ENCODE results near the gene PUS3.
"Not testable (repeated sequence)": the region's sequence is repeated elsewhere in the genome, so short reads cannot be mapped to it uniquely, and the experiment has no call there.

Gene PUS3

GRCh38 chr11:125916683-125917347, 13.8 kb upstream of the PUS3 start:
- DNase-seq, result no peak

- DNase-seq, result not testable (repeated sequence)
These were observed 11.6 kb upstream of the PUS3 start for GRCh38 chr11:125914601-125915000.

DNA sequence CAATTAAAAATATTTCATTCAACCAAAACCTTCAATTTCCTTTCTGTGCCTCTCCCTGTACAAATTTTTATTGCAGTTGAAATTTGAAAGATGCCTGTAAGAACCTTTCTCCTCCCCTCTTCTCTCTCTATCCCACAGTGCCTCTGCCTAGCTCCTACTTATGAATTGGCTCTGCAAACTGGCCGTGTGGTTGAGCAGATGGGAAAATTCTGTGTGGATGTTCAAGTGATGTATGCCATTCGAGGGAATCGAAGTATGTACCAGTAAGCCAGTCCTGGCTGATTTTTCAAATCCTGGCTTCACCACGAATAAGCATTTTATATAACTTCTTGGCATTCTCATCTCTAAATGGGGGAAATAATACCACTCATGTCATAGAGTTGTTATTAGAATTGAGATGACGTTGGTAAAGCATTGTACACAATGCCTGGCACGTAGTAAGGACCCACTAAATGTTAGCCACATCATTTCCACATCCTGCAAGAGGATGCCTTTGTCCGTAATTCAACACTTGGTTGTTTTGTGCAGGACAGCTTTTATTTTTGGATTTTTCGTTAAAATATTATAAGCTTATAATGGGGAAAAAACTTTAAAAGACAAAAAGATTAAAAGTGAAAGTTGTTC, 7.3 kb upstream of the PUS3 start:
- DNase-seq, result no peak

DNA sequence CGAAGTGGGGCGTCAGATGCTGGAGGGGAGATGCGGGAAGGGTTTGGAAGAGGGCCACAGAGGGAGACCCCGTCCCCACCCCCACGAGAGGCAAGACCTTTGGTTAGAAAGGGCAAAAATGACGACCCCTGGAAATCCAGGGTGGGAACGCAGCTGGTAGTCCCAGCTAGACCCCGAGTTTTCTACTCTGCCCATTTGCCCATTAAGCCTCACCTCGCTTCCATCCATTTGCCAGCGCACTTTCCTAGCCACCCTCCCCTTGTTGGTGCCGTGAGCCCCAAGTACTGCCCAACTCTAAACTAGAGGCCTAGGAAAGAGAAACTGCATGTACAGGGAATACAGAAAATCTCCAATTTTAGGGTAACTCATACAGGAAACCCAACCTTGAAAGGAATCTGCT, 1.7 kb upstream of the PUS3 start:
- no peak for DNase-seq

DNA sequence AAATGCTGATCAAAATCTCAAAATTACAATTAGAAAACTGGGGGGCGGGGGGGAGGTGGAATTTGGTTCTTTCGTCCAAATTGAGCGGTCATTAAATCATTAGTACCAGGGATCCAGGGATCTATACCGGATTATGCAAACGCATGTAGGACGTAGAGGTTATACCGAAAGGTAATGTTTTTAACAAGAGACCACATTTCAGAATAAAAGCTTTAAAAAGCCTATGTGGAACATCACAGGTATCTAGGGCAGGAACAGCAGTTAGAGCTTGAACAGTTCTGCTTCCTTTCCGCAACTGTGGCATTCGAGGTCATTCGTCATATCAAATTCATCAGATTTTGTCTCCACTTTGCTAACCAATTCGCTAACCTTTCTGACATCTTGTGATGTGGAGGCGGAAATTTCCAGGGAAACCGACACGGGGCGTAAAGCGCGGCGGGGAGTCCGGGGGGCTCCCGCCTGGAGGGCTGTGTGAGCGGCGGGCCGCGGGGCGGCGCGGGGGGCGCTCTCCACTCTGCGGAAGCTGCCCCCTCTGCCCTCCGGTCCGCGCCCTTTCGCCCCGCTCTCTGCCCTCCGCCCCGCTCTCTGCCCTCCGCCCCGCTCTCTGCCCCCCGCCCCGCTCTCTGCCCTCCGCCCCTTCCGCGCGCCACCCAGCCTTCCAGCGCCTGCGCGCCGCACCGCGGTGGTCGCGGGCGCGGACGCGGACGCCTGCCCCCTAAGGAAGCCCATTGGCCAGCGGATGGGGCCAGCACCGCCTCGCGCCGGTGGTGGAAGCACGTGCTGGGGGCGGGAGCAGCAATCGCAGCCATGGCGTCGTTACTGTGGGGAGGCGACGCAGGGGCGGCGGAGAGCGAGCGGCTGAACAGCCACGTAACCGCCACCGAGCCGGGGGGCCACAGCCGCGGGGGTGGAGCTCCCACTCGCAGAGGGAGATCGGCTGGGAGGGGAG, 979 bp upstream of the PUS3 start, which contains the start of gene DDX25:
Gene DDX25 (plus strand): TSS at position 798 of the 949 bp plus-strand sequence. CDS start 10 bp downstream, at position 808.
- DNase-seq, result no peak

GRCh38 chr11:125902277-125902926, 604 bp downstream of the PUS3 start:
- no peak for DNase-seq

- DNase-seq, result no peak
These were observed 1.1 kb downstream of the PUS3 start for GRCh38 chr11:125901872-125902271.

- DNase-seq, result no peak
These were observed 10.0 kb downstream of the PUS3 start for GRCh38 chr11:125892994-125893393.

DNA sequence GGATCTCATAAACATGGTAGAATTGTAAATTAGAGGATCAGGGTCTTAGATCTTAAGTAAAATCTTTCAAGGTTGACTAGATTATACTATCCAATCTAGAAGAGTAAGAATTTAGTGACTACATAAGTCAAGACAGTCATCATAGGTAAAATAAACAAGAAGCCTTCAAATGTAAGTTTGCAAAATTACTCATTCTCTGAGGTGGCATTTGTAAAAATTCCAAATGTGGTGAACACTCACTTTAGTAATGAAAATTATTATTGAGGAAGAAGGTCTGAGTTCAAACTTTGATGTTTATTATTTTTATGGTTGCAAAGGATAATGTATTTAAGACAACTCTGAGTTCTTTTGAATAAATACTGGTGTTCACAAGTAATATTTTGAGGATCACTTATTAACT, 10.9 kb downstream of the PUS3 start:
- no peak for DNase-seq

DNA sequence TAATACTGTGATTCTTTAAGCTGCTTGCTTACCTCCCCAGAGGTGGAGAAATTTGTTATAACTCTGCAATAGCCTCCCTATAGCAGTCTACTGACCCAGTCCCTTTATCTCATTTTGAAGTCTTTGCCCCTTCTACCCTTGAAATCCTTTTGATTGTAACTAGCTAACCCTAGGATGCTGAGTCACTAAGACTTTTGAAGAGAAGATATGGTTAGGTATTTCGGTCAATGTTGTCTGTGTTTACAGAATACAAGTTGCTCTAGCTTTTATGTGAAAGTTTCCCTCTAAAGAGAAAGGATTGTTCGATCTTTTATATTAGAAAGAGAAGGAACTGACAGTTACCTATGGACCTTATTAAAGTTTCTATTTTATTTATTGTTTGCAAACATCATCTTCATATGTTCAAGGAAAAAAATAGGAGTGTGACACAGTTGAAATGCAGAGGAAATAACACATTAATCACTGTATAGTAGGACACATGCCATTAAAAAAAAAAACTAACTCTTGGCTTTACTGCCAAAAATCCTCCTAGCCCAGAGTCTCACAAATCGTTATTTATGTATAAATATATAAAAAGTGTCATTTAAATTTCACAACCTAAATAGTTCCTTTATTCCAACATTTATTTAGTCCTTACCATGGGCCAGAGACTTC, 12.4 kb downstream of the PUS3 start:
- no peak for DNase-seq

GRCh38 chr11:125887373-125888324, 15.4 kb downstream of the PUS3 start, which contains the start of gene HYLS1:
Gene HYLS1, plus strand, starts transcription at chr11:125887668. Its CDS starts 11,701 bp downstream, at chr11:125899369.
- DNase-seq, result peak; percentile 63

- DNase-seq, result no peak
These were observed 16.0 kb downstream of the PUS3 start for GRCh38 chr11:125886997-125887372.

- no peak for DNase-seq
These were observed 19.6 kb downstream of the PUS3 start for GRCh38 chr11:125883375-125883774.

- no peak for DNase-seq
These were observed 21.7 kb downstream of the PUS3 start for GRCh38 chr11:125881291-125881690.

GRCh38 chr11:125874556-125875124, 28.4 kb downstream of the PUS3 start:
- DNase-seq, result peak; percentile 43

DNA sequence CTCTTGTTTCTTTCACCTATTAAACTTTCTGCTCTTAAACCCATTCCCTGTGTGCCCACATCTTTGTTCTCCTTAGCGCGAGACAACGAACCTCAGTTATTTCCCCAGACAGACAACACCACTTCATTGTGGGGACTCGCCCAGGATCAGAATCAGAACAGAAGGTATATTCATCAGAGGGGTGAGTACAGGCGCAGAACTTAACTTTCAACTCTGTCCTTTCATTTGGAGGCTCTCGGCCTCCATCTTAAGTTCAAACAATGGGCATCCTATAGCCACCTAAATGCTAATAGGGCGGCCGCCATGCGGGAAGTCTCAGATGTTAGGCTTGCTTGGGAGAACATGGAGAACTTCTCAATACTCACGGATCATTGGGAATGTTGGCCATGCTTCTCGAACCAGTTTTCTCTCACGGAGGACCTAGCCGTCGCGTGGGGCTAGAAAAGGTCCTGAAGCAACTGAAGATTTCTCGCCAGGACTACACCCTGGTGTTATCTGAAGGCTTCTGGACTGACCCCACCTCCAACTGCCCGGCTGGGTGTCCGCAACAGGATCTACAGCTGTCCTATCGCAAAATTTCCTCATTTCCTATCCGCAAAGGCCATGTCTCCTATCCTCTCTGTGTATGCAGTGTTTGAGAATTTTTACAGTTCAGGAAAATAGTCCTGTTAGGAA, 29.0 kb downstream of the PUS3 start:
- DNase-seq, result no peak

GRCh38 chr11:125872138-125872491, 30.9 kb downstream of the PUS3 start:
- no peak for DNase-seq

DNA sequence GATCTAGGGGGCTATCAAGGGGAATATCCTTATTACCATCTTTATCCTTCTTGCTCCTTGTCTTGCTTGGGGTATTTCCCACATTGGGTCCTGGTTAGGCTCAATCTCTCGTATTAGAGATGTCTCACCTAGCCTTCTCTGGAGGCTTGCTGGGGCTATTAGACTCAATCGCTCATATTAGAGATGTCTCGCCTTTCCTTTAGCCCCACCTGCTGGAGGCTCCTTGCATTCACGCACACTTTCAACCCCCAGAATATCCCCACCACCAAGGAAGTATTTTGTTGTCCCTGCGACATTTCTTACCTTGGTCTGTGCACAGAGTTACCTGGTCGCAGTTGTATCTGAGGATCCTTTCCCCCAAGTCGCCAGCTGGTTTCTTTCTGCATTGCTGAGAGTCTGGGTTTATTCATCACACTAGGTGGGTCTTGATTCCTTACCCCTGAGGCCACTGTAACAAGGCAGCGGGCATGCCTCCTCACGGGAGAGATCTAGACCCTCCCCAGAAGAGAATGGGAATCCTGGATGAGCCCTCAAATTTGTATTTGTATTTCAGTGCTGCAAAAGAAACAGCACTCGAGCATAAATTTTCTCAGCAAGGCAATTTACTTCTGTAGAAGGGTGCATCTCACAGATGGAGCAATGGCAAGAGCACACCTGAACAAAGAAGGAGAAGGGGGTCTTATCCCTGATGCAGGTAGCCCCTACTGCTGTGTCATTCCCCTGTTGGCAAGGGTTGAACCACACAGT, 31.4 kb downstream of the PUS3 start:
- peak; percentile 55 for DNase-seq

DNA sequence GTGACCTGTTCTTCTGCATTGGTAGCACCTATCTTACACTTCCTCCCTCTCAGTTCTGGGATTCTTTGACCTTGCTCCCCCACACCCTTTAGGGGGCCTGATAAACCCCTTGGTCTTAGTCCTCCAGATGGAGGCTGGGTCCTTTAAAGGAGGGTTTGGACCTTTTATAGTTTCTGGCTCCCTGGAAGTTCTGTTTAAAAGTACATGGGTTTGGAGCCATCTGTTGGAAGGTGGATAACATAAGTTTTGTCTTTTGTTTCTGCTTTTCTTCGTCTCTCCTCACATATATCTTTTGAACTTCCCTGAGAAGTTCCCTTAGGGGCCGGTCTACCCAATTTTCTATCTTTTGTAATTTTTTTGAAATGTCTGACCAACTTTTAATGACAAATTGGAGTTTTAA, 33.5 kb downstream of the PUS3 start:
- no peak for DNase-seq

- DNase-seq, result not testable (repeated sequence)
These were observed 37.7 kb downstream of the PUS3 start for GRCh38 chr11:125865354-125865753.
